Measurements from ENCODE around the gene UFM1. TPM values are rescaled to one million over a fixed set of nuclear protein-coding genes. Genes with fewer than 3 reads are reported as not detected.

The UFM1 gene
- total and polyA plus RNA-seq, 2 donors (not counting 3 experiments of a cell fraction or from before 2014, with no cell fraction given): 16.8 to 51.5 TPM

GRCh38 chr13:38384171-38384570, 34.5 kb downstream of the UFM1 start:
- H2AFZ ChIP-seq (ENCODE audit: low read depth, low read length): no peak overlapping the region
- CTCF ChIA-PET: no interaction called here
- no peak for DNase-seq (ENCODE audit: low read depth, low spot score)
- H4K20me1 ChIP-seq (replicated peaks; ENCODE audit: control insufficient read depth, extremely low read depth, insufficient read depth, low read length): no peaks in the 10 kb centered on the region
- intact Hi-C loops (cut with micrococcal nuclease) (no loop called here), dilution Hi-C loops (cut with MboI; ENCODE audit: extremely low pct_ligation_motif_present, low sequenced_read_pairs) (no loop called here)
- H3K27me3 ChIP-seq (ENCODE audit: control insufficient read depth in 2 of 2, insufficient read depth in 2 of 2, low read length in 2 of 2): peaks cover 0 to 2% of the 10 kb centered on the region in 2 experiments
- TF ChIP-seq MYC (IDR thresholded peaks at IDR 0.05; ENCODE audit: low read depth, low read length) (no peak), POLR2AphosphoS5 (IDR thresholded peaks at IDR 0.05; ENCODE audit: insufficient read depth, low read depth, low read length) (no peak), FOS (IDR thresholded peaks at IDR 0.05; ENCODE audit: borderline replicate concordance, insufficient read depth, low read length) (no peak), CTCF (IDR thresholded peaks at IDR 0.05; ENCODE audit: extremely low read depth in 1 of 2, insufficient read depth in 1 of 2, low read depth in 1 of 2, low read length in 2 of 2) (no peak), GATA2 (IDR thresholded peaks at IDR 0.05; ENCODE audit: insufficient read depth, insufficient read length, low read depth, low read length) (no peak), JUN (IDR thresholded peaks at IDR 0.05; ENCODE audit: borderline replicate concordance, insufficient read depth, insufficient read length, low read depth) (no peak)
- TF ChIP-seq, protein P1, sequence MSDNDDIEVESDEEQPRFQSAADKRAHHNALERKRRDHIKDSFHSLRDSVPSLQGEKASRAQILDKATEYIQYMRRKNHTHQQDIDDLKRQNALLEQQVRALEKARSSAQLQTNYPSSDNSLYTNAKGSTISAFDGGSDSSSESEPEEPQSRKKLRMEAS (IDR thresholded peaks at IDR 0.05; ENCODE audit: insufficient read depth, insufficient read length): no peak
- BruUV-seq (replicated peaks): no TSS peak
- H3K9ac ChIP-seq (replicated peaks; ENCODE audit: extremely low read depth, insufficient read depth, low read length): no peak overlapping the region
- FAIRE-seq: no peak
- H3K4me2 ChIP-seq (ENCODE audit: insufficient read depth, low read length): no peak overlapping the region
- no peaks in the 10 kb centered on the region for H3K36me3 ChIP-seq (ENCODE audit: control insufficient read depth in 2 of 2, extremely low read depth in 1 of 2, insufficient read depth in 2 of 2, low read length in 2 of 2)
- H3K79me2 ChIP-seq (ENCODE audit: control insufficient read depth, insufficient read depth, low read length): no peaks in the 10 kb centered on the region
- no peaks in the 10 kb centered on the region for H3K9me3 ChIP-seq (replicated peaks; ENCODE audit: control insufficient read depth, insufficient read depth, low read length)
- no peak overlapping the region for H3K27ac ChIP-seq (ENCODE audit: insufficient read depth, low read depth, low read length)
- H3K9me1 ChIP-seq (replicated peaks; ENCODE audit: control insufficient read depth, extremely low read depth, insufficient read depth, low read length): no peaks in the 10 kb centered on the region
- POLR2A ChIA-PET: no interaction called here
- H3K4me3 ChIP-seq (replicated peaks in 1 of 3; ENCODE audit: insufficient read depth in 1 of 3, low read depth in 1 of 3, low read length in 3 of 3): no peak overlapping the region
- H3K4me1 ChIP-seq (ENCODE audit: control insufficient read depth, extremely low read depth, insufficient read depth, low read length): no peaks in the 10 kb centered on the region

Data from endothelial cell of umbilical vein (primary cell).